GM12878 (cell line): Measurements from ENCODE around the gene MBIP. TPM values are rescaled to one million over a fixed set of nuclear protein-coding genes. Genes with fewer than 3 reads are reported as not detected.

Source experiments
- ATAC-seq: fragments of 200-7000 bp; cut with Tn5 transposase; 3 replicates; pipeline ENCODE4 v1.9.1; 2020; ENCODE audit warnings: mild to moderate bottlenecking, moderate library complexity
- BruUV-seq: library from RNA; stranded (reverse); fragments of 400-500 nt; replicated peaks from 2 replicates; lab custom pipeline; 2021; lab: Mats Ljungman, UMichigan
- CTCF ChIA-PET: fragments of 300-600 bp; sonication (Branson Sonifier 250); formaldehyde crosslinking; extraction: SDS; loops from one replicate; lab custom pipeline; 2021; ENCODE audit warnings: inconsistent platforms; lab: Yijun Ruan, JAX
- POLR2A ChIA-PET: fragments of 350-600 bp; formaldehyde crosslinking; extraction: SDS; loops from one replicate; lab custom pipeline; 2021; ENCODE audit warnings: inconsistent platforms; lab: Charles Lee
- RAD21 ChIA-PET: fragments of 300-600 bp; sonication (Branson Sonifier 250); formaldehyde crosslinking; loops from one replicate; lab custom pipeline; 2023; ENCODE audit warnings: antibody characterized with exemption; ENCODE audit not compliant: unreplicated experiment; lab: Charles Lee
- SMC1A ChIA-PET: fragments of 300-600 bp; sonication (Branson Sonifier 250); formaldehyde crosslinking; loops from one replicate; lab custom pipeline; 2023; ENCODE audit not compliant: unreplicated experiment, uncharacterized antibody; lab: Charles Lee
- DNase-seq: peaks from one replicate; pipeline ENCODE4 v3.0.0-alpha.2; 2011; ENCODE audit warnings: low read depth, low spot score
- FAIRE-seq: peaks from 3 replicates; lab custom pipeline; 2011; peaks lifted over from hg19 to GRCh38; lab: Jason Lieb, UNC
- H2AFZ ChIP-seq: 2 replicates; pipeline ENCODE4 v1.6.0; 2011; ENCODE audit warnings: low read depth, low read length, control low read depth; ENCODE audit not compliant: control insufficient read depth
- H3K27ac ChIP-seq: 2 replicates; pipeline ENCODE4 v1.5.1; 2011; ENCODE audit warnings: control low read depth; ENCODE audit not compliant: control insufficient read depth, insufficient read depth
- H3K27me3 ChIP-seq, 2 experiments: replicated peaks in 1 of 2; 2 replicates each; pipeline versions ENCODE4 v1.6.0 to v1.6.1; 2011; ENCODE audit warnings: low read length in 1 of 2; ENCODE audit not compliant: control insufficient read depth in 2 of 2, insufficient read depth in 2 of 2
- H3K36me3 ChIP-seq, 2 experiments: 2 replicates each; pipeline ENCODE4 v1.5.1; 2011; ENCODE audit warnings: low read length in 1 of 2; ENCODE audit not compliant: control insufficient read depth in 2 of 2, insufficient read depth in 2 of 2
- H3K4me1 ChIP-seq: 2 replicates; pipeline ENCODE4 v1.6.1; 2011; ENCODE audit warnings: mild to moderate bottlenecking, low read length, moderate library complexity, mixed read lengths; ENCODE audit not compliant: control insufficient read depth, insufficient read depth
- H3K4me2 ChIP-seq: 2 replicates; pipeline ENCODE4 v1.6.0; 2011; ENCODE audit warnings: control low read depth; ENCODE audit not compliant: control insufficient read depth, insufficient read depth
- H3K4me3 ChIP-seq: fragments of 200-600 bp; sonication (generic); 2 replicates; pipeline ENCODE4 v1.5.1; 2016
- H3K79me2 ChIP-seq: 2 replicates; pipeline ENCODE4 v1.6.0; 2011; ENCODE audit warnings: low read length; ENCODE audit not compliant: control insufficient read depth, insufficient read depth
- H3K9ac ChIP-seq: 2 replicates; pipeline ENCODE4 v1.8.0; 2011; ENCODE audit warnings: low read length, control low read depth, mixed read lengths; ENCODE audit not compliant: control insufficient read depth, insufficient read depth
- H3K9me3 ChIP-seq: replicated peaks from 3 replicates; pipeline ENCODE4 v1.5.1; 2011; ENCODE audit warnings: mild to moderate bottlenecking, low read length; ENCODE audit not compliant: control insufficient read depth, insufficient read depth
- H4K20me1 ChIP-seq: 2 replicates; pipeline ENCODE4 v1.6.0; 2011; ENCODE audit not compliant: control insufficient read depth, insufficient read depth
- CBFB ChIP-seq: IDR thresholded peaks from 2 replicates; pipeline ENCODE4 v1.6.1; 2016; ENCODE audit warnings: antibody characterized with exemption, low read depth
- CHD4 ChIP-seq: fragments of 200-600 bp; sonication (generic); IDR thresholded peaks from 2 replicates; pipeline ENCODE4 v1.6.1; 2016; ENCODE audit warnings: mild to moderate bottlenecking
- JUND ChIP-seq: IDR thresholded peaks from 2 replicates; pipeline ENCODE4 v1.6.1; 2012; ENCODE audit warnings: low read depth, mild to moderate bottlenecking, low read length, improper control_type of control experiment, moderate library complexity
- PAX5 ChIP-seq: IDR thresholded peaks from 2 replicates; pipeline ENCODE4 v1.6.1; 2011; ENCODE audit warnings: low read depth, low read length, borderline replicate concordance
- RFX5 ChIP-seq: IDR thresholded peaks from 2 replicates; pipeline ENCODE4 v1.6.1; 2011; ENCODE audit warnings: low read depth, low read length, improper control_type of control experiment
- SKIL ChIP-seq: fragments of 450-650 bp; IDR thresholded peaks from 2 replicates; pipeline ENCODE4 v1.6.1; 2017; ENCODE audit warnings: mild to moderate bottlenecking, low read depth, inconsistent platforms; ENCODE audit not compliant: poor library complexity, severe bottlenecking
- SMAD1 ChIP-seq: fragments of 450-650 bp; IDR thresholded peaks from 2 replicates; pipeline ENCODE4 v1.6.1; 2018; ENCODE audit warnings: mild to moderate bottlenecking, low read depth; ENCODE audit not compliant: partially characterized antibody
- SP1 ChIP-seq: IDR thresholded peaks from one replicate; pipeline ENCODE4 v1.6.1; 2011; ENCODE audit warnings: low read depth, low read length
- TBL1XR1 ChIP-seq: IDR thresholded peaks from 2 replicates; pipeline ENCODE4 v1.6.1; 2012; ENCODE audit warnings: low read depth, low read length, improper control_type of control experiment
- ZBTB11 ChIP-seq: fragments of 450-650 bp; formaldehyde crosslinking; IDR thresholded peaks from 2 replicates; pipeline ENCODE4 v1.5.0; 2022; ENCODE audit warnings: mild to moderate bottlenecking, missing genetic modification characterization
- ZBTB33 ChIP-seq: fragments of 450-650 bp; IDR thresholded peaks from 2 replicates; pipeline ENCODE4 v1.6.1; 2017; ENCODE audit warnings: mild to moderate bottlenecking
- WGBS: methylation state at CpG from one replicate; pipeline ENCODE4 v1.1.6; 2016; ENCODE audit warnings: low lambda C conversion rate; ENCODE audit not compliant: insufficient replicate concordance, insufficient coverage; ENCODE audit errors: missing lambda C conversion rate; 5-methylcytosine and 5-hydroxymethylcytosine counted together
- in situ Hi-C: fragments of 300-500 bp; cut with MboI; formaldehyde crosslinking; loops from 9 replicates; pipeline ENCODE4 v1.14.3; 2018; ENCODE audit warnings: mixed read lengths
- intact Hi-C: fragments of 100-400 bp; cut with micrococcal nuclease; formaldehyde crosslinking; loops from one replicate; pipeline ENCODE4 v1.14.2; 2022; ENCODE audit not compliant: unreplicated experiment
- polyA plus RNA-seq, 11 experiments: library from polyadenylated mRNA; depleted of rRNA in 4 of 11; unstranded in 6 of 11; stranded (reverse) in 5 of 11; fragments of >200 nt; fragmentation: Nextera tagmentation in 4 of 11; fragmentation: Illumina TruSeq in 1 of 11; extraction: Ambion mirVana in 4 of 11; extraction: Trizol in 1 of 11; gene quantifications; 1 replicate in 1 of 11; 2 replicates in 10 of 11; pipeline versions ENCODE4 v1.2.1 to v1.2.3, GENCODE V29; 2011 to 2016; ENCODE audit warnings: inconsistent platforms in 2 of 11, missing spikeins in 2 of 11, low read depth in 1 of 11
- total RNA-seq, 4 experiments: library from RNA; depleted of rRNA in 3 of 4; stranded (reverse); fragments of >200 nt in 3 of 4; fragmentation: Illumina TruSeq in 1 of 4; extraction: Trizol in 1 of 4; gene quantifications; 2 replicates each; pipeline versions ENCODE4 v1.2.1 to v1.2.3, GENCODE V29; 2013 to 2021

MBIP gene
- total and polyA plus RNA-seq, 10 of the 15 experiments (the other 5 are each of a cell fraction or from before 2014, with no cell fraction given) = 9.0 to 43.5 (median 32.1) TPM

GRCh38 chr14:36363704-36364103 lies 43.3 kb upstream of the MBIP start (continued):
- TF ChIP-seq SKIL (no peak), ZBTB33 (no peak)
- TF ChIP-seq, all 136 proteins: peak for 0

- in situ Hi-C loops = no loop called here
- ChIA-PET POLR2A (no interaction called here), RAD21 (no interaction called here), SMC1A (no interaction called here), CTCF (interaction anchor here (1.0 to 1.1 kb wide), 2 partner anchors 11 to 12 kb away, joined by 4 to 5 read pairs; no protein-coding TSS in a partner anchor)
- no peaks in the 10 kb centered on the region for H4K20me1 ChIP-seq
- no peaks in the 10 kb centered on the region for H3K9me3 ChIP-seq
- no peak for DNase-seq
- no peak overlapping the region for H3K4me2 ChIP-seq
- no peak overlapping the region for H3K9ac ChIP-seq
- no peaks in the 10 kb centered on the region for H3K79me2 ChIP-seq
- H3K4me1 ChIP-seq = no peaks in the 10 kb centered on the region
- no peak for ATAC-seq
- BruUV-seq = no TSS peak
- H3K27me3 ChIP-seq = no peaks in the 10 kb centered on the region
- no peak overlapping the region for H3K27ac ChIP-seq
- no peak overlapping the region for H2AFZ ChIP-seq
- no peaks in the 10 kb centered on the region for H3K36me3 ChIP-seq
- TF ChIP-seq JUND (no peak), CHD4 (no peak), SMAD1 (no peak), SP1 (no peak), ZBTB11 (no peak), RFX5 (no peak), TBL1XR1 (no peak), PAX5 (no peak), CBFB (no peak)
- H3K4me3 ChIP-seq = no peak overlapping the region
- FAIRE-seq = no peak
- WGBS = 33% methylated on average over 3 of the region's 3 CpGs
- intact Hi-C loops = no loop called here
These were observed 42.2 kb upstream of the MBIP start for GRCh38 chr14:36362648-36363047.
